Endothelial cell of umbilical vein (primary cell): Measurements from ENCODE around the gene PRKCB. TPM values are rescaled to one million over a fixed set of nuclear protein-coding genes. Genes with fewer than 3 reads are reported as not detected.

Experiments
- BruUV-seq: library from RNA; stranded (reverse); fragments of 400-500 nt; replicated peaks from 2 replicates; lab custom pipeline; 2021; lab: Mats Ljungman, UMichigan
- CTCF ChIA-PET: fragments of 300-600, 350-600 bp; sonication (Branson Sonifier 250); formaldehyde crosslinking; loops from one replicate; lab custom pipeline; 2021; ENCODE audit warnings: antibody characterized with exemption, inconsistent platforms; lab: Charles Lee
- POLR2A ChIA-PET: fragments of 300-600, 350-600 bp; sonication (Branson Sonifier 250); formaldehyde crosslinking; loops from one replicate; lab custom pipeline; 2021; ENCODE audit warnings: antibody characterized with exemption, inconsistent platforms; lab: Charles Lee
- DNase-seq: peaks from one replicate; pipeline ENCODE4 v3.0.0-alpha.2; 2011; ENCODE audit warnings: low read depth, low spot score
- FAIRE-seq: peaks from 2 replicates; lab custom pipeline; 2011; peaks lifted over from hg19 to GRCh38; lab: Jason Lieb, UNC
- H2AFZ ChIP-seq: 2 replicates; pipeline ENCODE4 v1.6.0; 2012; ENCODE audit warnings: low read depth, low read length, control low read depth, inconsistent platforms
- H3K27ac ChIP-seq: 2 replicates; pipeline ENCODE4 v1.5.1; 2011; ENCODE audit warnings: low read depth, mild to moderate bottlenecking, control low read depth, low read length, moderate library complexity; ENCODE audit not compliant: insufficient read depth
- H3K27me3 ChIP-seq, 2 experiments: 2 replicates each; pipeline versions ENCODE4 v1.6.0 to v1.6.1; 2011; ENCODE audit warnings: low read length in 2 of 2, mixed read lengths in 1 of 2; ENCODE audit not compliant: control insufficient read depth in 2 of 2, insufficient read depth in 2 of 2
- H3K36me3 ChIP-seq, 2 experiments: 2 replicates in 1 of 2; 3 replicates in 1 of 2; pipeline ENCODE4 v1.5.1; 2011; ENCODE audit warnings: low read length in 2 of 2, mild to moderate bottlenecking in 1 of 2, moderate library complexity in 1 of 2; ENCODE audit not compliant: control insufficient read depth in 2 of 2, insufficient read depth in 2 of 2; ENCODE audit errors: extremely low read depth in 1 of 2
- H3K4me1 ChIP-seq: 3 replicates; pipeline ENCODE4 v1.5.1; 2011; ENCODE audit warnings: mild to moderate bottlenecking, low read length; ENCODE audit not compliant: control insufficient read depth, insufficient read depth; ENCODE audit errors: extremely low read depth
- H3K4me2 ChIP-seq: 2 replicates; pipeline ENCODE4 v1.6.1; 2011; ENCODE audit warnings: low read length, control low read depth, mixed read lengths; ENCODE audit not compliant: insufficient read depth
- H3K4me3 ChIP-seq, 3 experiments: fragments of 200-600 bp in 1 of 3; sonication (generic), shearing (Covaris generic) in 1 of 3; replicated peaks in 1 of 3; 2 replicates each; pipeline ENCODE4 v1.5.1; 2011 to 2016; ENCODE audit warnings: control low read depth in 3 of 3, low read length in 3 of 3, mild to moderate bottlenecking in 2 of 3, inconsistent platforms in 1 of 3, low read depth in 1 of 3, moderate library complexity in 1 of 3; ENCODE audit not compliant: insufficient read depth in 1 of 3
- H3K79me2 ChIP-seq: 2 replicates; pipeline ENCODE4 v1.6.0; 2012; ENCODE audit warnings: low read length, inconsistent platforms; ENCODE audit not compliant: control insufficient read depth, insufficient read depth
- H3K9ac ChIP-seq: replicated peaks from 2 replicates; pipeline ENCODE3; 2011; ENCODE audit warnings: low read length, control low read depth; ENCODE audit not compliant: insufficient read depth; ENCODE audit errors: extremely low read depth
- H3K9me1 ChIP-seq: replicated peaks from 3 replicates; pipeline ENCODE4 v1.6.0; 2011; ENCODE audit warnings: mild to moderate bottlenecking, low read length; ENCODE audit not compliant: control insufficient read depth, insufficient read depth; ENCODE audit errors: extremely low read depth
- H3K9me3 ChIP-seq: replicated peaks from 2 replicates; pipeline ENCODE4 v1.5.1; 2012; ENCODE audit warnings: low read length, inconsistent platforms; ENCODE audit not compliant: control insufficient read depth, insufficient read depth
- H4K20me1 ChIP-seq: replicated peaks from 2 replicates; pipeline ENCODE3; 2011; ENCODE audit warnings: mild to moderate bottlenecking, low read length; ENCODE audit not compliant: control insufficient read depth, insufficient read depth; ENCODE audit errors: extremely low read depth
- CTCF ChIP-seq, 2 donors: IDR thresholded peaks; 1 replicate in 1 of 2; 2 replicates in 1 of 2; pipeline ENCODE4 v1.5.1; 2011; ENCODE audit warnings: low read length in 2 of 2, mild to moderate bottlenecking in 2 of 2, moderate library complexity in 2 of 2, control low read depth in 1 of 2, inconsistent platforms in 1 of 2, low read depth in 1 of 2; ENCODE audit not compliant: insufficient read depth in 1 of 2; ENCODE audit errors: extremely low read depth in 1 of 2
- EZH2 ChIP-seq: IDR thresholded peaks from 2 replicates; pipeline ENCODE4 v1.6.1; 2012; ENCODE audit warnings: borderline replicate concordance, low read depth, mild to moderate bottlenecking, moderate library complexity, low read length, inconsistent platforms; ENCODE audit not compliant: severe bottlenecking
- FOS ChIP-seq: IDR thresholded peaks from 2 replicates; pipeline ENCODE4 v1.6.1; 2011; ENCODE audit warnings: mild to moderate bottlenecking, low read length, moderate library complexity, borderline replicate concordance; ENCODE audit not compliant: insufficient read depth
- GATA2 ChIP-seq: IDR thresholded peaks from 2 replicates; pipeline ENCODE4 v1.7.0; 2011; ENCODE audit warnings: low read depth, mild to moderate bottlenecking, moderate library complexity, mixed read lengths, low read length; ENCODE audit not compliant: insufficient read length, insufficient read depth
- JUN ChIP-seq: IDR thresholded peaks from 2 replicates; pipeline ENCODE4 v1.6.1; 2011; ENCODE audit warnings: borderline replicate concordance, low read depth; ENCODE audit not compliant: insufficient read length, insufficient read depth
- MAX ChIP-seq: IDR thresholded peaks from 2 replicates; pipeline ENCODE4 v1.6.1; 2011; ENCODE audit not compliant: insufficient read depth, insufficient read length
- MYC ChIP-seq: IDR thresholded peaks from one replicate; pipeline ENCODE4 v1.6.1; 2011; ENCODE audit warnings: mild to moderate bottlenecking, low read depth, low read length
- POLR2A ChIP-seq: IDR thresholded peaks from 2 replicates; pipeline ENCODE4 v1.6.1; 2012; ENCODE audit warnings: low read depth, mild to moderate bottlenecking, control low read depth, low read length
- POLR2AphosphoS5 ChIP-seq: IDR thresholded peaks from 2 replicates; pipeline ENCODE4 v1.6.1; 2012; ENCODE audit warnings: low read depth, mild to moderate bottlenecking, control low read depth, low read length, moderate library complexity; ENCODE audit not compliant: insufficient read depth
- dilution Hi-C: fragments of 300-500 bp; cut with MboI; formaldehyde crosslinking; loops from one replicate; pipeline ENCODE4 v1.15.0; 2019; ENCODE audit warnings: low sequenced_read_pairs; ENCODE audit not compliant: extremely low pct_ligation_motif_present
- intact Hi-C: fragments of 100-400 bp; cut with micrococcal nuclease; formaldehyde crosslinking; loops from one replicate; pipeline ENCODE4 v1.10.0; 2022
- polyA plus RNA-seq, 4 experiments: library from polyadenylated mRNA; depleted of rRNA in 3 of 4; stranded (reverse) in 3 of 4; unstranded in 1 of 4; fragments of >200 nt; gene quantifications; 2 replicates each; pipeline versions ENCODE4 v1.2.1 to v1.2.3, GENCODE V29; 2011 to 2012; ENCODE audit warnings: missing spikeins in 1 of 4
- total RNA-seq: library from RNA; stranded (reverse); gene quantifications from 2 replicates; pipeline ENCODE4 v1.2.3, GENCODE V29; 2021

The PRKCB gene
- total and polyA plus RNA-seq, 2 donors (not counting 3 experiments of a cell fraction or from before 2014, with no cell fraction given) = 0.01 TPM; not detected in 1

GRCh38 chr16:24188021-24188542, 352.3 kb downstream of the PRKCB start:
- DNase-seq = no peak
- H4K20me1 ChIP-seq = no peaks in the 10 kb centered on the region
- ChIA-PET CTCF (interaction anchor here (1.2 to 2.4 kb wide), 2 partner anchors 65 to 117 kb away, joined by 6 read pairs; no protein-coding TSS in a partner anchor), POLR2A (no interaction called here)
- dilution Hi-C loops (no loop called here), intact Hi-C loops (no loop called here)
- no peak overlapping the region for H3K4me2 ChIP-seq
- H3K36me3 ChIP-seq = no peaks in the 10 kb centered on the region
- no peaks in the 10 kb centered on the region for H3K9me1 ChIP-seq
- H3K79me2 ChIP-seq = no peaks in the 10 kb centered on the region
- no peak for FAIRE-seq
- no peaks in the 10 kb centered on the region for H3K27me3 ChIP-seq
- H3K4me1 ChIP-seq = no peaks in the 10 kb centered on the region
- no TSS peak for BruUV-seq
- H3K27ac ChIP-seq = no peak overlapping the region
- no peak overlapping the region for H2AFZ ChIP-seq
- no peak for TF ChIP-seq JUN
- TF ChIP-seq MYC = no peak
- no peak for TF ChIP-seq MAX
- TF ChIP-seq FOS = no peak
- no peak for TF ChIP-seq EZH2
- TF ChIP-seq CTCF (IDR thresholded peaks at IDR 0.05; ENCODE audit: extremely low read depth in 1 of 2, insufficient read depth in 1 of 2, low read depth in 1 of 2, low read length in 2 of 2) = no peak
- no peak for TF ChIP-seq GATA2
- no peak for TF ChIP-seq POLR2A
- TF ChIP-seq POLR2AphosphoS5 = no peak
- H3K9ac ChIP-seq = no peak overlapping the region
- no peak overlapping the region for H3K4me3 ChIP-seq
- no peaks in the 10 kb centered on the region for H3K9me3 ChIP-seq
